Right renal cortex interstitium (tissue), 3 donors: ENCODE results near the gene TMEM154. TPM values are rescaled to one million over a fixed set of nuclear protein-coding genes. Genes with fewer than 3 reads are reported as not detected.

ENCODE experiments used
- DNase-seq, 3 donors: peaks; one replicate each; pipeline ENCODE4 v3.0.0-alpha.2; 2013; ENCODE audit warnings: low read depth in 3 of 3, low spot score in 2 of 3
- polyA plus RNA-seq, 3 donors: library from polyadenylated mRNA; unstranded; fragments of 120-200 nt; gene quantifications; one replicate each; pipeline ENCODE4 v1.2.1, GENCODE V29; 2013; ENCODE audit not compliant: insufficient read length in 3 of 3

TMEM154 gene
- polyA plus RNA-seq, 3 donors = 0.64 to 1.4 (median 0.72) TPM

DNA sequence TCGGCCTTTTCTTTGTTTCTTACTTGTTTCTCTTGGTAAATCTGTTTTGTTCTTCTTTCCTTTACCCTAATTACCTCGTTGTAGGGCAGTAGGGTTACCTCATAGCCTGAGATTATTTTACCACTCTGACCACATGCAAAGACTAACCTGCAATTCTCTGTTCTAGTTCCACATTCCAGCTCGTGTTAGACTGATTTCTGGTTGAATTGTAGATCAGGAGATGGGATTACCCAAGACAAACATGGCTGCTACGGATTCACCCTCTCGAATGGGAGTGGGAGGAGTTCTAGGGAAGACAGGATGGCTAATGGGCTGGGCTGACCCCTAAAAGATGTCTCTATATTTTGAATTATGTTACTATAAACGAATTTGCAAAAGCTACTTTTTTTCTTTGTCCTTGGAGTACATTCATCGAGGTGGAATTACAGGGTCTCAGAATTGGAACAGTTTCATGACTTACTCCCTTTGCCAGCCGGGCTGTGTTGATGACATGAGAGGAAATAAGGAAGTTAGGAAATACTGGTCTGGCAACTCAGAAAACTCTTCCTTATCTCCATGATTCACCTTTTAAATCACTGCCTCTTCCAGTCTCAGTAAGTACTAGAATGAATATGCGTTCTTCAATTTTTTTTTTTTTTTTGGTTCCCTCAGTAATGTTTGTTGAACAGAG is 107.2 kb downstream of the TMEM154 start:
- DNase-seq = no peak

DNA sequence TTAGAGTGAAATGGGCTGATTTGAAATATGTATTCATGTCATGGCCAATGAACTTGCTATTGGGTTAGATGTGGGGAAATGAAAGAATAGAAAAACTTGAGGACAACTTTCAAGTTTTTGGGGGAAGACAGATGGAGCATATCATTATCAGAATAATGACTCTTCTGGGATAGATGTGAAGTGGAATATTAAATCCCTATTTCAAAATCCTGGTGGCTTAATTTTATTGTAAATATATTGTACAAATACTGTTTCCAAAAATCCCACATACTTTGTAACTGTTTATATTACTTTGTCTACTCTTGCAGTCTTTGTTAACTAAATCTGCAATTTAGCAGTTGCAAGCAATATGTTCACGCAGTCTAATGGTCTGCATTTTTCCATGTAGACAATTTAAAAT is 108.0 kb downstream of the TMEM154 start:
- DNase-seq = no peak

DNA sequence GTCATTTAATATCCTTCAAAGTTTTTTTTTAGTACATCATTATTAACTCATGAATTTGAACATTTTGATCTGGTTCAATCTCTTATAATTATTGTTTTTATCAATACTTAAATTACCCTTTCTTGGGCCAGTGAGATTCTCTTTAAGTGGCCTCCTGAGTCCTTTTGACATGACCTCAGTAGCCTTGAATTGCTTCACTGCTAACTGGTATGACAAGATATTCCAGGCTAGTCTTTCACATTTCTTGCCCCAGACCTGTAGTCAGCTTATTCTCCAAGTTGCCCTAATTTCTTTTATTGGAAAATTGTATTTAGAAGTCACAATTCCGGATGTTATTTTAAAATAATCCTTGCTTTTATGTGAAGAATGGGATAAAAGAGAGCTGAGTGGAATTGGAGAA is 108.5 kb downstream of the TMEM154 start:
- no peak for DNase-seq

Other genes with a start within 250 kb of the TMEM154 start
- 10 to 100 TPM; 34.5 to 39.2 (median 35.7) TPM for gene FBXW7, start 143.9 kb downstream of the TMEM154 start, polyA plus RNA-seq
- 1 to 10 TPM; 1.8 to 2.1 (median 2.0) TPM for gene TIGD4, start 99.7 kb upstream of the TMEM154 start, polyA plus RNA-seq
- gene ARFIP1, start 100.0 kb upstream of the TMEM154 start, polyA plus RNA-seq = 10 to 100 TPM; 41.7 to 45.1 (median 43.3) TPM